ENCODE results near the gene FRMPD4.
A peak's percentile ranks its signal among the peaks of the same experiment; 100 is the strongest.

FRMPD4 gene

DNA sequence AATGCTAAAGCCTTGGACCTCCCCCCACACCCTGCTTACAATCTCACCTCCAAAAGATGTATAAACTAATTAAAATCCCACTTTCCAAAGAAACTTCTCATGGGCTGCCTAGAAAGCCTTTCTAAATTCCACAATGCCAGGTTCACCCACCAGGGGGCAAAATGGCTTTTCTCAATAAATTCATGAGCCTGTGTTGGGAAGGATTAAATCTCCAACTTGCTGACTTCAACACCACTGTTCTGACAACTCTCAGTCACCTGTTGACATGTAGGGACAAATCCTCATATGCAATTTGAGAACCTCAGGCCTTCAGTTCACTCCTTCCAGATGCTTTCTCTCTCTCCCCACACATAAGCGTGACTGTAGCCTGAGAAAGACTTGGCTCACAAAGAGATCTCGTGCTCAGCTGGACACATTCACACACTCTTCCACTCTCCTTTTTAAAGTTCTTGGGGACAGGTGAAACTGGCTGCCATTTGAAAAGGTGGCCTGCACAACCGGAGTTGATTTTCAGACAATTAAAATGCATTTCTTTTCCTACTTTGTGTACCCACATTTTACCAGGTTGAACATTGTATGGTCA, 564.3 kb downstream of the FRMPD4 start:
- no peak overlapping the region for H3K4me3 Mint-ChIP-seq
- no peaks in the 10 kb centered on the region for H3K9me3 Mint-ChIP-seq
- ATAC-seq: no peak
- no peak overlapping the region for H3K27ac Mint-ChIP-seq
- H3K4me1 Mint-ChIP-seq: no peaks in the 10 kb centered on the region
- DNase-seq: no peak
- H3K27me3 Mint-ChIP-seq: peaks cover 7% of the 10 kb centered on the region

DNA sequence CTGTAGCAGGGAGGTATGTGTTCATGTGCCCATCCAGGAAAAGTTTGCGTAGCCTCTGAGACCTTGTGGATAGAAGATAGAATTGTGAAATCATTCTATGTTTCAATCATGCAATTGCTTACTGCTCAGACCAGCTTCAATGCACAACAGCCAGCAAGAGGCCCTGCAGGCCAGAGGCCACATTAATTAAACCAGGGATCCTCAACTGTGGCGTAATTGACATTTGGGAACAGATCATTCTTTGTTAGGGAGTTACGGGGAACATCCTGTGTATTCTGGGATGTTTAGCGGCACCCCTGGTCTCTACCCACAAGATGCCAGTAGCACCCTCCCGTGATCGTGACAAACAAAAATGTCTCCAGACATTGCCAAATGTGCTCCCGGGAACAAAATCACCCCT, 566.4 kb downstream of the FRMPD4 start:
- DNase-seq: no peak
- H3K4me1 Mint-ChIP-seq: no peaks in the 10 kb centered on the region
- H3K9me3 Mint-ChIP-seq: no peaks in the 10 kb centered on the region
- no peak for ATAC-seq
- H3K27ac Mint-ChIP-seq: no peak overlapping the region
- peaks cover 7% of the 10 kb centered on the region for H3K27me3 Mint-ChIP-seq
- no peak overlapping the region for H3K4me3 Mint-ChIP-seq

DNA sequence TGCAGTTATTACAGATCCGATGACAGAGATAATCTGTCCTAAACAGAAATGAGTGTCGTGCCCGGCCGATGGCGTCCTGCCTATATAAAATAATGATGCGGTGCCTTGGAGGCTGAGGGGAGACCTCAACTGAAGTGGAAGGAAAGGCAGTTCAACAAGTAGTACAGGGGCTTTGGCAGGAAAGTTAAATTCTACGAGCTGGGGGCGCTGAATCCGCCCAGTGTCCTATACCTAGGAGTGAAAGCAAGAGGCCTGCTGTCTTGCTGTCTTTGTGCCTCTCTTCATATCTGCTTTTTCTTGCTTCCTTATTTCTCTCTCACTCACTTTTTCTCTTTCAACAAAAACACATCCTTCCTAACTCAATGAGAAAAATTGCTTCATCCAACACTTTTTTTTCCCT, 570.8 kb downstream of the FRMPD4 start:
- Mint-ChIP-seq H3K4me3 (no peak overlapping the region), H3K9me3 (no peaks in the 10 kb centered on the region), H3K4me1 (no peaks in the 10 kb centered on the region), H3K27me3 (no peaks in the 10 kb centered on the region), H3K27ac (no peak overlapping the region)
- no peak for ATAC-seq
- DNase-seq: no peak

DNA sequence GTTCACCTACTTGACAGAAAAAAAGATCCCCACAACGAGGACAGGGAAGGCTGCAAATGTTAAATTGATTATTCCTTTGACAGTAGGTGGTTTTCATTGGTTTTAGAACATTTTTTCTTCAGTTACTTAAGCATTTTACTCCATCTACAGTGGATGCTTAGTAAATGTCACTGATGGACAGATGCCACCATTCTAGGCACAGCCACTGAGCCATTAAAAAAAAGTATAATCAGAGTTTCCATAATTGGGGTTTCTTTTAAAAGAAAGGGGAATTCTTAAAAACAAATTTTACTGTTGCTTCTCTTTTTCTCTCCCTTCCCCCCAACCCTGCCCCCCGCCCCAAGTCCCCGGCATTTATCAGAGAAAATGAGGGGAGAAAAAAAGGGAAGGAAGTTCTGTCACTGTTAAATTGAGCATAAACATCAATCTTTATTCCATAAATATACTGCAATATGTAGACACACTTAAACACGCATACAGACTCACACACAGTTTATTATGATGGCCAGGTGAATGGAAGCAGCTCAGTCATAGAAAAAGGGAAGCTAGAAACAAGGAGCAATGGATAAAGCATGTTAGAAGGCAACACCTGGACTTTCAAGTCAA, 573.3 kb downstream of the FRMPD4 start:
- H3K4me1 Mint-ChIP-seq: no peaks in the 10 kb centered on the region
- H3K27me3 Mint-ChIP-seq: no peaks in the 10 kb centered on the region
- DNase-seq (no peak), ATAC-seq (no peak)
- H3K4me3 Mint-ChIP-seq: no peak overlapping the region
- H3K9me3 Mint-ChIP-seq: no peaks in the 10 kb centered on the region
- H3K27ac Mint-ChIP-seq: no peak overlapping the region

DNA sequence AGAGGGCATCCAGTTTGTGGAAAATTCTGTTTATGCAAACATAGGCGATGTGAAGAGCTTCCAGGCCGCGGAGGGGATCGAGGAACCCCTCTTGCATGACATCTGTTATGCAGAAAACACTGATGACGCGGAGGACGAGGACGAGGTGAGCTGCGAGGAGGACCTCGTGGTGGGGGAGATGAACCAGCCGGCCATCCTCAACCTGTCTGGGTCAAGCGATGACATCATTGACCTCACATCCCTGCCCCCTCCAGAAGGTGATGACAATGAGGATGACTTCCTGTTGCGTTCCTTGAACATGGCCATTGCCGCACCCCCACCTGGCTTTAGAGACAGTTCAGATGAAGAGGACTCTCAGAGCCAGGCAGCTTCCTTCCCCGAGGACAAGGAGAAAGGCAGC, 578.3 kb downstream of the FRMPD4 start:
- H3K27me3 Mint-ChIP-seq: peaks cover 15% of the 10 kb centered on the region
- no peak for ATAC-seq
- no peak overlapping the region for H3K4me3 Mint-ChIP-seq
- DNase-seq: no peak
- no peaks in the 10 kb centered on the region for H3K9me3 Mint-ChIP-seq
- H3K4me1 Mint-ChIP-seq: no peaks in the 10 kb centered on the region
- H3K27ac Mint-ChIP-seq: peak overlapping the region in 1 of 2 donors; percentile 7

DNA sequence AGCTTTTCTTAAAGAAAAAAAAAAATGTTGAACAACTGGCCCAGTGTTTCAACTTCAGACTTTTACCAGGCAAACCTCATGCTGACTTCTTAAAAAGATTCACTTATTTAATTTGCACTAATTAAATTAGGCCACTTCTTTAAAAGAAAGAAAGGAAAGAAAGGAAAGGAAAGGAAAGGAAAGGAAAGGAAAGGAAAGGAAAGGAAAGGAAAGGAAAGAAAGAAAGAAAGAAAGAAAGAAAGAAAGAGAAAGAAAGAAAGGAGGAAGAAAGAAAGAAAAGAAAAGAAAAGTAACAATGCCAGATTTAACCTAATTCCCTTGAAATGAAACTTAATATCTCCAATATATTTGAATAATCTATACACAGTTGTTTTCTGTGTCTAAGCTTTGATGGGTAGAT, 581.6 kb downstream of the FRMPD4 start:
- ATAC-seq (no peak), DNase-seq (no peak)
- H3K27me3 Mint-ChIP-seq: peaks cover 15% of the 10 kb centered on the region
- H3K27ac Mint-ChIP-seq: no peak overlapping the region
- no peak overlapping the region for H3K4me3 Mint-ChIP-seq
- H3K9me3 Mint-ChIP-seq: no peaks in the 10 kb centered on the region
- no peaks in the 10 kb centered on the region for H3K4me1 Mint-ChIP-seq

DNA sequence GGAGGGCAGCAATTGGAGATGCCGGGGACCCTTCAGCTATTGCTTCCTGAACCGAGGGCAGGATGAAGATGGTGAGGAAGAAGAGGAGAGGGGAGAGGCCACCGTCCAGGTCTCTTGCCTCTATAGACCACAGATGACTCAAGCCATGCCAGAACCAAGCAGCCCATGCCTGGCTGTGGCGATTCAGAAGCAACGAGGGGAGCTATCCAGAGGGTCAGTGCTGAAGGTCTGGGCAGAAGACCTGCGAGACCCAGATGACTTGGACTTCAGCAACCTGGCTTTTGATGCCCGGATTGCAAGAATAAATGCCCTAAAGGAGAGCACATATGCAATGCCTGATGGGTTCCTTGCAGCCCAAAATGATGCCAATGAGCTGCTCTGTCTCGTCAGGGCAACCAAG, 582.8 kb downstream of the FRMPD4 start:
- H3K4me3 Mint-ChIP-seq: no peak overlapping the region
- ATAC-seq (no peak), DNase-seq (no peak)
- H3K4me1 Mint-ChIP-seq: no peaks in the 10 kb centered on the region
- H3K27me3 Mint-ChIP-seq: peaks cover 15% of the 10 kb centered on the region
- no peak overlapping the region for H3K27ac Mint-ChIP-seq
- H3K9me3 Mint-ChIP-seq: no peaks in the 10 kb centered on the region

DNA sequence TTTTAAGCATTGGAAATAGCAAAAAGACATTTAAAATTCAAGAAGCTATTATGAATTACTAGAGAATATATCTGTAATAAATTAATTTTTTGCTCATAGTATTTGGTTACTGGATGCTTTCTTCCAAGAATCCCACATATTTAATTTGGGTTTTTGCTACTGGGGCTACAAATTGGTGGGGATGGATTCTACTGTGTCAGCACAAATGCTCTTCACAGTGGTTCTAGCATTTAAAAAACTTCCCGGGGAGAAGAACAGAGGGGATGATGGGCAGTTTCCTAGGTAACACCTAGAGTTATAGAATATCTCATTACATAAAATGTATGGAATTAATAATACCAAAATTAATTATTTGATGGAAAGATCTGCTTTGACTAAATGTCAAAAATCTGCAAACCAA, 584.0 kb downstream of the FRMPD4 start:
- no peaks in the 10 kb centered on the region for H3K4me1 Mint-ChIP-seq
- H3K27ac Mint-ChIP-seq: no peak overlapping the region
- DNase-seq (no peak), ATAC-seq (no peak)
- peaks cover 15% of the 10 kb centered on the region for H3K27me3 Mint-ChIP-seq
- H3K4me3 Mint-ChIP-seq: no peak overlapping the region
- H3K9me3 Mint-ChIP-seq: no peaks in the 10 kb centered on the region

DNA sequence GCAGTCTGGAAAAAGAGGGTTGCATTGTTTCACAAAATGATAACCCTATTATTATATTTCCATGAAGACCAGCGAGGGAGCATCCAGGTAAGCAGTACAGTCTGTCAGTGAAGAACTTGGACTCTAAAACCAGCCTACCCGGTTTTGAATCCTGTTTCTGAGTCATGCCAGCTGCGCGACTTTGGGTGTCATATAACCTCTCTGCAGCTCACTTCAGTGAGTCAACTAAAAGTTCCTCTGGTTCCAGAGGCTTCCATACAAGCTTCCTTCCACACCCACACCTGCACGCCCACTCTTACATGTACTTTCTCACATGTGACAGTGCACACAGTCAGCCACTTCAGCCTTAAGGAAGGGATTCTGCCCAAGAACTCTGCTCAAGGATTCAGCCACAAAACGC, 603.1 kb downstream of the FRMPD4 start:
- no peaks in the 10 kb centered on the region for H3K9me3 Mint-ChIP-seq
- ATAC-seq: no peak
- H3K27ac Mint-ChIP-seq: no peak overlapping the region
- no peak for DNase-seq
- no peaks in the 10 kb centered on the region for H3K4me1 Mint-ChIP-seq
- no peaks in the 10 kb centered on the region for H3K27me3 Mint-ChIP-seq
- H3K4me3 Mint-ChIP-seq: no peak overlapping the region

DNA sequence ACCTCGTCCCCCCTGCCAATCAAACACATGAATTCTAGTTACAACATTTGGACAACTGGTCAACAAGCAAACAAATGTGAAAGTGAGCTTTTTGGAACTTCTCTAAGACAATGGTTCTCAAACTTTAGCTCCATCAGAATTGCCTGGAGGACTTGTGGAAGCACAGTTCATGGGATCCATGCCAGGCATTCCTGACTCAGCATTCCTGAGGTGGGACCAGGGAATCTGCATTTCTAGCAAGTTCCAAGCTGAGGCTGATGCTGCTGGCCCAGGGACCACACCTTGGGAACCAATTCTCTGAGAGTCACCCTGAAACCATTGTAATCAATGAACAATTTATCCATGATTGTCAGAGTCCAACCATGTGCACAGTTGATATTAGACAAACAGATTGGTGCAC, 609.2 kb downstream of the FRMPD4 start:
- Mint-ChIP-seq H3K4me3 (no peak overlapping the region), H3K9me3 (no peaks in the 10 kb centered on the region), H3K27ac (no peak overlapping the region), H3K4me1 (no peaks in the 10 kb centered on the region), H3K27me3 (no peaks in the 10 kb centered on the region)
- ATAC-seq (no peak), DNase-seq (no peak)

DNA sequence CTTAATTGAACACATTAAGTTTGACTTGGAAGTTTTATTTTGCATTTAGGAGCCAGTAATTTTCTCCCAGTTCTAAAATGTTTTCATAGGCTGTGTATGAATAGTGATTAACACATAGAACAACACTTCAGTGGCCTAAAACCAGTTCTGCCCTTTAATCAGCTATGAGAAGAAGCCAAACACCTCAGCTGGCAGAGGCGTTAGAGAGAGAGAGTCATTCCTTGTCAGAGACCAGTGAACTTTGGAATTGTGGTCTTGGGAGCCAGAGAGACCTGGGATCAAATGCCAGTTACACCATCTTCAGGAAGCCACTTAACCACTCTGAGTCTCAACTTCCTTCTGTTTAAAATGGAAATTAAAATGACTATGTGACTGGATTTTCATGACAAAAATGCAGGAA, 613.6 kb downstream of the FRMPD4 start:
- H3K9me3 Mint-ChIP-seq: no peaks in the 10 kb centered on the region
- H3K27me3 Mint-ChIP-seq: no peaks in the 10 kb centered on the region
- no peak for ATAC-seq
- H3K4me1 Mint-ChIP-seq: no peaks in the 10 kb centered on the region
- DNase-seq: no peak
- H3K4me3 Mint-ChIP-seq: no peak overlapping the region
- no peak overlapping the region for H3K27ac Mint-ChIP-seq

DNA sequence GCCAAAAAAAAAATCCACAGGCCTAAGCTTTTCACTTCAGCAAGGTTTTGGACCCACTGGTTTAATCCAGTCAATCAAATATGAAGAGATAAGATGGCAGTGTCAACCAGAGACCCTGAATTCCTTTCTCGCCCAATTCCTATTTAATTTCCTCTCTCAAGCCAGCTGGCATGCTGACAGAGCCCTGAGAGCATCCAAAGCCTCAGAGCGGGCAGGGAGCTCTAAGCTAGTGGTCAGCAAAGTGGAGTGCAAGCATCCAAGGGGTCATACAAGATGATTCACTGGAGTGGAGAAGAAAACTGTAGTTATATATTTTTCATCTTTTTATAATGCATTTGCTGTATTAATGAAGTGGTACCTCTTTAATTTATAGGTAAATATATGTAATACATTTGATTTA, 615.1 kb downstream of the FRMPD4 start:
- DNase-seq: no peak
- Mint-ChIP-seq H3K27ac (no peak overlapping the region), H3K4me3 (no peak overlapping the region), H3K9me3 (no peaks in the 10 kb centered on the region), H3K4me1 (no peaks in the 10 kb centered on the region), H3K27me3 (no peaks in the 10 kb centered on the region)
- ATAC-seq: no peak

DNA sequence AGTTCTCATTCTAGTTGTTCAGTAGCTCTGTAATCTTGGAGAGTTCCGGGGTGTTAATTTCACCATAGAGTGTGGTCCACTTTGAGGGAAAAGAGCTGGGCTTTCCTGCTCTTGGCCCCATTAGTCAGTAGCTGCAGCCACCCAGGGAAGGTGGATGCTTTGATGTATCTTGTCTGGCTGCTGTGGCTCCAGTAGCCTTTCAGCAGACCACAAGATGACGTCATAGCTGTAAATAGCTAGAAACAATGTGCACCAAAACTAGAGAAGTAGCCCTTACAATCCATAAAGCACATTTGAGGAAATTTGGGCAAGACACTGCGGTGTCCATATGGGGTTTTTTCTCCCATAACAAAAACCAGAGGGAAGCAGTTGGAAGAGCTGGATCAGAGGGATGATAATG, 620.0 kb downstream of the FRMPD4 start:
- H3K9me3 Mint-ChIP-seq: no peaks in the 10 kb centered on the region

DNA sequence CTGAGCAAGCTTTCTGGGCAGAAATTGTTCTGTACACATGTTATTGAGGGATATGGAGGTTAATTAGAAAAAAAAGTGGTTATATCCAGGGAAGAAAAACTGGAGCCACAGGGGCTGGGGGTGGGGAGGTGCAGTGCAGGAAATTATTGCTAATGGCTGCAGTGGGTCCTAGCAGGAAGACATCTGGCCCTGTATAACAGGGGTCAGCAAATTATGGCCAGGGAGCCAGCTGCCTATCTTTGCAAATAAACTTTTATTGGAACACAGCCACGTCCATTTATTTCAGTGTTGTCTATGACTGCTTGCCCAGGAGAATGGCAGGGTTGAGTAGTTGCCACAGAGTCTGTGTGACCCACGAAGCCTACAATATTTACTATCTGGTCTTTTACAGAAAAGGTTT, 629.6 kb downstream of the FRMPD4 start:
- no peak overlapping the region for H3K27ac Mint-ChIP-seq
- H3K4me3 Mint-ChIP-seq: no peak overlapping the region
- peaks cover 6% of the 10 kb centered on the region for H3K4me1 Mint-ChIP-seq
- no peaks in the 10 kb centered on the region for H3K9me3 Mint-ChIP-seq
- ATAC-seq: no peak
- DNase-seq: no peak
- H3K27me3 Mint-ChIP-seq: peaks cover 18% of the 10 kb centered on the region

More for the DNA sequence above, 620.0 kb downstream of the FRMPD4 start:
- Mint-ChIP-seq H3K27ac (no peak overlapping the region), H3K4me1 (no peaks in the 10 kb centered on the region), H3K27me3 (no peaks in the 10 kb centered on the region), H3K4me3 (no peak overlapping the region)
- DNase-seq (no peak), ATAC-seq (no peak)

DNA sequence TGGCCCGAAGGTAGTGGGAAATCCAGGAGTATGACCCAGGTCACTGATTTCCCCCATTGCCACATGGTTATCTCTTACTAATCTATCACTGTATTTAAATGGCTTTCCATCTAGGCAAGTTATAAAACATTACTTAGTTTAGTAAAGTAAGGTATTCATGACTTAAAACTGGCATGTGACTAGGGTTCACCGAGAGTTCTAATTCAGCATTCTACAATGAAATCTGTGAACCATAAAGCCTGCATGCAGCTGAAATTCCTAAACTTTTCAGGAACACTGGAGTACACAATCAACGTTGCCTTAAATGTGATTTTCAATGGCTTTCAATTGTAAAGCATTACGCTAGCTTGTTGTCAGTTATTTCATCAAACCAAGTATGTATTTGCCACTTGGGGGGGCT, 630.2 kb downstream of the FRMPD4 start:
- H3K4me1 Mint-ChIP-seq: peaks cover 6% of the 10 kb centered on the region
- DNase-seq (no peak), ATAC-seq (no peak)
- no peak overlapping the region for H3K4me3 Mint-ChIP-seq
- H3K9me3 Mint-ChIP-seq: no peaks in the 10 kb centered on the region
- no peak overlapping the region for H3K27ac Mint-ChIP-seq
- H3K27me3 Mint-ChIP-seq: peaks cover 18% of the 10 kb centered on the region

DNA sequence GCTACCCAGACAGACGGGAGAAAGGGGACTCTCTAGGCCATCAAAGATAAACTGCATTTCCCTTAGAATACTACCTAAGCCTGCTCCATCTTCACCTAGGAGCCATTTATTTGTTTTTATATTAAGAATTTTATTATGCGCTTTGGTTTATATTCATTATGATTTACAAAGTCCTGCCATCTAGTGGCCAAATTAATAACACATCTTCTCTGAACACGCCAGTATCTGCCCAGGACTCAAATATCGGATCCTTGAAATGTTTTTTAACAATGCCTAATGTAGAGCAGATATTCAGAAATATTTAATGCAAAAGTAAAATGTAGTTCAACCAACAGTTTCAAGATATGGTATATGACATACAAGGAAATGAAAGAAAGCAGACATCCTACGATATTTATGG, 632.2 kb downstream of the FRMPD4 start:
- Mint-ChIP-seq H3K27ac (no peak overlapping the region), H3K4me1 (peaks cover 6% of the 10 kb centered on the region), H3K27me3 (peaks cover 10% of the 10 kb centered on the region), H3K4me3 (no peak overlapping the region), H3K9me3 (no peaks in the 10 kb centered on the region)
- DNase-seq: no peak
- no peak for ATAC-seq

DNA sequence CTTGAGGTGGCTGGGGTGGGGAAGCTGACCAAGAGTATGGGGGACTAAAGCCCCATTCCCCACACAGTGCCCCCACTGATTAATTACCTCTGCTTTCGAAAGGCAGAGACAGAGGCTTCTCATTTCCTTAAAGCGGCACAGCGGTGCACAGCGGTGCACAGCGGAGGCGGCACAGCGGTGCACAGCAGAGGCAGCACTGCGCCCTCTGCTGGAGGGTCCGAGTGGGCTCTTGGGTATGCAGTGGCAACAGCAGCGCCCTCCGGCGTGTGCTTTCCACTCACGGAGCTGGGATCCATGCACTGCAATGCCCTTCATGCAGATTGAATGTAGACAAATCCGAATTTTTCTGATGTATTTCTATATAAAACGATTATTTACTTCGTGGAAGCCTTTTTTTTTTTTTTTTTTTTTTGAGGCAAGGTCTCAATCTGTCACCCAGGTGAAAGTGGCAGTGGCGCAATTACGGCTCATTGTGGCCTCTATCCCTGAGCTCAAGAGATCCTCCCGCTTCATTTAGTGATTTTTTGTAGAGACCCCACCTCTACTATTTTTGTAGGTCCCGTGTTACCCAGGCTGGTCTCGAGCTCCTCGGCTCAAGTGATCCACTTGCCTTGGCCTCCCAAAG, 633.3 kb downstream of the FRMPD4 start:
- DNase-seq (peak; percentile 62 to 74), ATAC-seq (peak; percentile 100)
- Mint-ChIP-seq H3K4me3 (peak overlapping the region in 1 of 2 donors; percentile 59), H3K27ac (no peak overlapping the region), H3K4me1 (peaks cover 6% of the 10 kb centered on the region), H3K9me3 (no peaks in the 10 kb centered on the region), H3K27me3 (peaks cover 16% of the 10 kb centered on the region)
